Activated B cell treated with CpG ODN at 0.5 μM for 24 hours (primary cell): ENCODE data around the gene SLC6A19. TPM values are rescaled to one million over a fixed set of nuclear protein-coding genes. Genes with fewer than 3 reads are reported as not detected.

Experiments used
- ATAC-seq: fragments of 200-7000 bp; cut with Tn5 transposase; one replicate; pipeline ENCODE4 v1.10.0; 2021; ENCODE audit warnings: low read depth, mild to moderate bottlenecking, moderate library complexity
- CTCF ChIA-PET: fragments of 350-600 bp; sonication (Branson Sonifier 250); formaldehyde crosslinking; loops from one replicate; lab custom pipeline; 2021; ENCODE audit warnings: antibody characterized with exemption; lab: Charles Lee
- POLR2A ChIA-PET: fragments of 350-600 bp; sonication (Branson Sonifier 250); formaldehyde crosslinking; loops from one replicate; lab custom pipeline; 2021; ENCODE audit warnings: antibody characterized with exemption; lab: Charles Lee
- DNase-seq: peaks from one replicate; pipeline ENCODE4 v3.0.0; 2022
- H3K27ac Mint-ChIP-seq: one replicate; pipeline ENCODE4 v1.8.0; 2020; ENCODE audit warnings: mixed read lengths
- H3K27me3 Mint-ChIP-seq: one replicate; pipeline ENCODE4 v1.8.0; 2021; ENCODE audit warnings: mixed read lengths
- H3K36me3 Mint-ChIP-seq: one replicate; pipeline ENCODE4 v1.8.0; 2021; ENCODE audit warnings: low read depth, mixed read lengths
- H3K4me1 Mint-ChIP-seq: one replicate; pipeline ENCODE4 v1.8.0; 2021; ENCODE audit warnings: mixed read lengths
- H3K4me3 Mint-ChIP-seq: one replicate; pipeline ENCODE4 v1.8.0; 2020; ENCODE audit warnings: mild to moderate bottlenecking, mixed read lengths
- H3K9me3 Mint-ChIP-seq: one replicate; pipeline ENCODE4 v1.8.0; 2020; ENCODE audit warnings: mixed read lengths
- CTCF ChIP-seq: fragments of 200-600 bp; IDR thresholded peaks from one replicate; pipeline ENCODE4 v1.8.0; 2022; ENCODE audit warnings: antibody characterized with exemption, mild to moderate bottlenecking
- intact Hi-C: fragments of 100-400 bp; cut with micrococcal nuclease; formaldehyde crosslinking; loops from one replicate; pipeline ENCODE4 v1.15.1; 2024
- total RNA-seq: library from RNA; stranded (reverse); gene quantifications from 2 replicates; pipeline ENCODE4 v1.2.3, GENCODE V29; 2022

Gene SLC6A19
- total RNA-seq, 1 donor from 2014 or later, result not detected

- no peak for TF ChIP-seq CTCF
- Mint-ChIP-seq H3K27me3 (no peaks in the 10 kb centered on the region), H3K4me3 (no peak overlapping the region), H3K4me1 (no peaks in the 10 kb centered on the region), H3K36me3 (no peaks in the 10 kb centered on the region), H3K27ac (no peak overlapping the region), H3K9me3 (no peaks in the 10 kb centered on the region)
- ATAC-seq (no peak), DNase-seq (no peak)
- ChIA-PET CTCF (no interaction called here), POLR2A (no interaction called here)
- intact Hi-C loops, result no loop called here
Observed at GRCh38 chr5:1273745-1274144, 72.3 kb downstream of the SLC6A19 start.

- intact Hi-C loops, result no loop called here
- Mint-ChIP-seq H3K4me3 (no peak overlapping the region), H3K4me1 (no peaks in the 10 kb centered on the region), H3K36me3 (no peaks in the 10 kb centered on the region), H3K9me3 (no peaks in the 10 kb centered on the region), H3K27ac (no peak overlapping the region), H3K27me3 (no peaks in the 10 kb centered on the region)
- no peak for TF ChIP-seq CTCF
- ATAC-seq (no peak), DNase-seq (no peak)
- CTCF ChIA-PET, result no interaction called here
- POLR2A ChIA-PET, result no interaction called here
Observed at GRCh38 chr5:1274471-1274870, 73.1 kb downstream of the SLC6A19 start.

Other genes with a start within 250 kb of the SLC6A19 start
- 0.16 and 1.1 TPM in 2 replicates for gene NKD2, start 192.8 kb upstream of the SLC6A19 start, total RNA-seq
- 21.8 and 23.3 TPM in 2 replicates for gene SLC12A7, start 89.5 kb upstream of the SLC6A19 start, total RNA-seq
- gene SLC6A18, start 23.8 kb downstream of the SLC6A19 start, total RNA-seq, result not detected in 2 replicates
- 0.22 and 0.35 TPM in 2 replicates for gene TERT, start 93.5 kb downstream of the SLC6A19 start, total RNA-seq
- 87.5 and 100 TPM in 2 replicates for gene CLPTM1L, start 143.5 kb downstream of the SLC6A19 start, total RNA-seq
- gene SLC6A3, start 243.8 kb downstream of the SLC6A19 start, total RNA-seq, result 1.4 and 2.0 TPM in 2 replicates